ENCODE measurements around the gene TMCO6. TPM values are rescaled to one million over a fixed set of nuclear protein-coding genes. Genes with fewer than 3 reads are reported as not detected.

TMCO6 gene
- total and polyA plus RNA-seq, 9 of the 15 experiments (the other 6 are each of a cell fraction or from before 2014, with no cell fraction given), result 3.4 to 46.4 (median 16.7) TPM

GRCh38 chr5:140633021-140633471 is 6.2 kb upstream of the TMCO6 start, which contains the start of gene CD14 (continued):
- TF ChIP-seq, protein P1, sequence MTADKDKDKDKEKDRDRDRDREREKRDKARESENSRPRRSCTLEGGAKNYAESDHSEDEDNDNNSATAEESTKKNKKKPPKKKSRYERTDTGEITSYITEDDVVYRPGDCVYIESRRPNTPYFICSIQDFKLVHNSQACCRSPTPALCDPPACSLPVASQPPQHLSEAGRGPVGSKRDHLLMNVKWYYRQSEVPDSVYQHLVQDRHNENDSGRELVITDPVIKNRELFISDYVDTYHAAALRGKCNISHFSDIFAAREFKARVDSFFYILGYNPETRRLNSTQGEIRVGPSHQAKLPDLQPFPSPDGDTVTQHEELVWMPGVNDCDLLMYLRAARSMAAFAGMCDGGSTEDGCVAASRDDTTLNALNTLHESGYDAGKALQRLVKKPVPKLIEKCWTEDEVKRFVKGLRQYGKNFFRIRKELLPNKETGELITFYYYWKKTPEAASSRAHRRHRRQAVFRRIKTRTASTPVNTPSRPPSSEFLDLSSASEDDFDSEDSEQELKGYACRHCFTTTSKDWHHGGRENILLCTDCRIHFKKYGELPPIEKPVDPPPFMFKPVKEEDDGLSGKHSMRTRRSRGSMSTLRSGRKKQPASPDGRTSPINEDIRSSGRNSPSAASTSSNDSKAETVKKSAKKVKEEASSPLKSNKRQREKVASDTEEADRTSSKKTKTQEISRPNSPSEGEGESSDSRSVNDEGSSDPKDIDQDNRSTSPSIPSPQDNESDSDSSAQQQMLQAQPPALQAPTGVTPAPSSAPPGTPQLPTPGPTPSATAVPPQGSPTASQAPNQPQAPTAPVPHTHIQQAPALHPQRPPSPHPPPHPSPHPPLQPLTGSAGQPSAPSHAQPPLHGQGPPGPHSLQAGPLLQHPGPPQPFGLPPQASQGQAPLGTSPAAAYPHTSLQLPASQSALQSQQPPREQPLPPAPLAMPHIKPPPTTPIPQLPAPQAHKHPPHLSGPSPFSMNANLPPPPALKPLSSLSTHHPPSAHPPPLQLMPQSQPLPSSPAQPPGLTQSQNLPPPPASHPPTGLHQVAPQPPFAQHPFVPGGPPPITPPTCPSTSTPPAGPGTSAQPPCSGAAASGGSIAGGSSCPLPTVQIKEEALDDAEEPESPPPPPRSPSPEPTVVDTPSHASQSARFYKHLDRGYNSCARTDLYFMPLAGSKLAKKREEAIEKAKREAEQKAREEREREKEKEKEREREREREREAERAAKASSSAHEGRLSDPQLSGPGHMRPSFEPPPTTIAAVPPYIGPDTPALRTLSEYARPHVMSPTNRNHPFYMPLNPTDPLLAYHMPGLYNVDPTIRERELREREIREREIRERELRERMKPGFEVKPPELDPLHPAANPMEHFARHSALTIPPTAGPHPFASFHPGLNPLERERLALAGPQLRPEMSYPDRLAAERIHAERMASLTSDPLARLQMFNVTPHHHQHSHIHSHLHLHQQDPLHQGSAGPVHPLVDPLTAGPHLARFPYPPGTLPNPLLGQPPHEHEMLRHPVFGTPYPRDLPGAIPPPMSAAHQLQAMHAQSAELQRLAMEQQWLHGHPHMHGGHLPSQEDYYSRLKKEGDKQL (CRISPR knock-in tag; IDR thresholded peaks at IDR 0.05; ENCODE audit: borderline replicate concordance), result no peak
- TF ChIP-seq POLR2AphosphoS2 (IDR thresholded peaks at IDR 0.05; ENCODE audit: low read length) (no peak), U2AF2 (optimal IDR thresholded peaks at IDR 0.05; ENCODE audit: low read depth, low read length) (no peak), MEIS2 (IDR thresholded peaks at IDR 0.05; ENCODE audit: partially characterized antibody) (no peak), ZSCAN32 (CRISPR knock-in tag; IDR thresholded peaks at IDR 0.05) (no peak), NFIC (IDR thresholded peaks at IDR 0.05) (no peak)
- TF ChIP-seq, protein P2, sequence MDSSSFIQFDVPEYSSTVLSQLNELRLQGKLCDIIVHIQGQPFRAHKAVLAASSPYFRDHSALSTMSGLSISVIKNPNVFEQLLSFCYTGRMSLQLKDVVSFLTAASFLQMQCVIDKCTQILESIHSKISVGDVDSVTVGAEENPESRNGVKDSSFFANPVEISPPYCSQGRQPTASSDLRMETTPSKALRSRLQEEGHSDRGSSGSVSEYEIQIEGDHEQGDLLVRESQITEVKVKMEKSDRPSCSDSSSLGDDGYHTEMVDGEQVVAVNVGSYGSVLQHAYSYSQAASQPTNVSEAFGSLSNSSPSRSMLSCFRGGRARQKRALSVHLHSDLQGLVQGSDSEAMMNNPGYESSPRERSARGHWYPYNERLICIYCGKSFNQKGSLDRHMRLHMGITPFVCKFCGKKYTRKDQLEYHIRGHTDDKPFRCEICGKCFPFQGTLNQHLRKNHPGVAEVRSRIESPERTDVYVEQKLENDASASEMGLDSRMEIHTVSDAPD (CRISPR knock-in tag; IDR thresholded peaks at IDR 0.05), result no peak

Data from K562 (cell line).